A549 (cell line): ENCODE measurements around the gene SMAP1. TPM values are rescaled to one million over a fixed set of nuclear protein-coding genes. Genes with fewer than 3 reads are reported as not detected.

Experiments
- ATAC-seq, 2 experiments: fragments of 200-7000 bp in 1 of 2; fragments of >200 bp in 1 of 2; cut with Nextera tagmentation in 1 of 2; cut with Tn5 transposase in 1 of 2; 3 replicates each; pipeline versions ENCODE4 v1.8.0 to v1.9.1; 2018 to 2020; ENCODE audit warnings: mild to moderate bottlenecking in 1 of 2, moderate library complexity in 1 of 2
- CTCF ChIA-PET: fragments of 300-600 bp; sonication (Branson Sonifier 250); formaldehyde crosslinking; extraction: SDS; loops from one replicate; lab custom pipeline; 2021; ENCODE audit warnings: antibody characterized with exemption, inconsistent platforms; lab: Yijun Ruan, JAX
- POLR2A ChIA-PET: fragments of 350-600 bp; formaldehyde crosslinking; extraction: SDS; loops from one replicate; lab custom pipeline; 2021; ENCODE audit warnings: antibody characterized with exemption, inconsistent platforms; lab: Yijun Ruan, JAX
- DNase-seq, 2 experiments: peaks; one replicate each; pipeline versions ENCODE4 v3.0.0 to v3.0.0-alpha.2; 2011 to 2016; ENCODE audit warnings: low read depth in 1 of 2, low spot score in 1 of 2
- FAIRE-seq: peaks from 2 replicates; lab custom pipeline; 2011; peaks lifted over from hg19 to GRCh38; lab: Jason Lieb, UNC
- H3K27ac ChIP-seq, 2 experiments: fragments of >200 bp; sonication (Bioruptor Twin); formaldehyde crosslinking; 3 replicates each; pipeline ENCODE4 v1.5.1; 2016 to 2017
- H3K4me1 ChIP-seq: fragments of >200 bp; sonication (Bioruptor Twin); formaldehyde crosslinking; 3 replicates; pipeline ENCODE4 v1.6.1; 2016
- H3K4me2 ChIP-seq: fragments of >200 bp; sonication (Bioruptor Twin); formaldehyde crosslinking; 3 replicates; pipeline ENCODE4 v1.6.1; 2016
- H3K4me3 ChIP-seq: fragments of >200 bp; sonication (Bioruptor Twin); formaldehyde crosslinking; 3 replicates; pipeline ENCODE4 v1.5.1; 2016
- H3K9me3 ChIP-seq: fragments of >200 bp; sonication (Bioruptor Twin); formaldehyde crosslinking; 3 replicates; pipeline ENCODE4 v1.6.1; 2016
- CEBPB ChIP-seq, 2 experiments: fragments of >200 bp in 1 of 2; sonication (Bioruptor Twin) in 1 of 2; formaldehyde crosslinking in 1 of 2; IDR thresholded peaks; 2 replicates each; pipeline ENCODE4 v1.6.1; 2012 to 2016
- CHD2 ChIP-seq: fragments of 150-350 bp; IDR thresholded peaks from 2 replicates; pipeline ENCODE4 v1.6.1; 2014; ENCODE audit warnings: low read length; ENCODE audit not compliant: partially characterized antibody
- EHMT2 ChIP-seq: fragments of 200-600 bp; sonication (generic); IDR thresholded peaks from 2 replicates; pipeline ENCODE4 v1.6.1; 2016; ENCODE audit warnings: antibody characterized with exemption, low read depth, mild to moderate bottlenecking, moderate library complexity
- ELK1 ChIP-seq: fragments of 150-350 bp; IDR thresholded peaks from 2 replicates; pipeline ENCODE4 v1.6.1; 2014; ENCODE audit warnings: low read depth, mild to moderate bottlenecking, low read length
- EP300 ChIP-seq, 2 experiments: fragments of >200 bp; sonication (Bioruptor Twin); formaldehyde crosslinking; IDR thresholded peaks; 2 replicates in 1 of 2; 3 replicates in 1 of 2; pipeline ENCODE4 v1.6.1; 2016 to 2017
- FOSL2 ChIP-seq, 2 experiments: fragments of 450-650 bp in 1 of 2; fragments of >200 bp in 1 of 2; sonication (Bioruptor Twin) in 1 of 2; formaldehyde crosslinking; IDR thresholded peaks; 2 replicates each; pipeline versions ENCODE4 v1.5.0 to v1.6.1; 2016 to 2020; ENCODE audit warnings: mild to moderate bottlenecking in 1 of 2, moderate library complexity in 1 of 2
- FOXS1 ChIP-seq: fragments of 250-450 bp; sonication (Bioruptor Pico); IDR thresholded peaks from 2 replicates; pipeline ENCODE4 v1.5.0; 2020; ENCODE audit warnings: mild to moderate bottlenecking, moderate library complexity
- HEYL ChIP-seq: fragments of 250-450 bp; sonication (Bioruptor Pico); IDR thresholded peaks from 2 replicates; pipeline ENCODE4 v1.8.0; 2021; ENCODE audit warnings: mild to moderate bottlenecking, moderate library complexity
- HOXB5 ChIP-seq: fragments of 250-450 bp; sonication (Bioruptor Pico); IDR thresholded peaks from 2 replicates; pipeline ENCODE4 v1.5.0; 2020; ENCODE audit warnings: mild to moderate bottlenecking, moderate library complexity
- JUN ChIP-seq, 2 experiments: fragments of >200 bp; sonication (Bioruptor Twin); formaldehyde crosslinking; IDR thresholded peaks; 2 replicates in 1 of 2; 3 replicates in 1 of 2; pipeline ENCODE4 v1.6.1; 2016 to 2017
- NFE2L2 ChIP-seq: fragments of 150-350 bp; conservative IDR thresholded peaks from 2 replicates; pipeline ENCODE4 v1.6.1; 2014; ENCODE audit warnings: low read length
- PBX3 ChIP-seq: IDR thresholded peaks from 2 replicates; pipeline ENCODE4 v1.6.1; 2012
- PHF8 ChIP-seq: fragments of 200-600 bp; sonication (generic); IDR thresholded peaks from 2 replicates; pipeline ENCODE4 v1.6.1; 2016; ENCODE audit warnings: low read depth, mild to moderate bottlenecking, antibody characterized with exemption, moderate library complexity, borderline replicate concordance
- POLR2A ChIP-seq: IDR thresholded peaks from 2 replicates; pipeline ENCODE4 v1.6.1; 2012; ENCODE audit warnings: mild to moderate bottlenecking, low read length
- RFX5 ChIP-seq: fragments of 450-650 bp; IDR thresholded peaks from 2 replicates; pipeline ENCODE4 v1.7.1; 2014; ENCODE audit warnings: antibody characterized with exemption, mild to moderate bottlenecking, moderate library complexity
- SMC3 ChIP-seq: fragments of >200 bp; sonication (Bioruptor Twin); formaldehyde crosslinking; IDR thresholded peaks from 3 replicates; pipeline ENCODE4 v1.6.1; 2018; ENCODE audit warnings: inconsistent platforms
- TFCP2L1 ChIP-seq: fragments of 250-450 bp; sonication (Bioruptor Pico); IDR thresholded peaks from 2 replicates; pipeline ENCODE4 v1.5.0; 2021; ENCODE audit warnings: mild to moderate bottlenecking
- TP53 ChIP-seq: fragments of 250-450 bp; sonication (Bioruptor Pico); IDR thresholded peaks from 2 replicates; pipeline ENCODE4 v1.5.0; 2021; ENCODE audit warnings: mild to moderate bottlenecking, moderate library complexity
- ZNF302 ChIP-seq: fragments of 250-450 bp; sonication (Bioruptor Pico); IDR thresholded peaks from 2 replicates; pipeline ENCODE4 v1.9.0; 2021; ENCODE audit warnings: inconsistent platforms, mild to moderate bottlenecking, moderate library complexity
- ZSCAN20 ChIP-seq: fragments of 250-450 bp; sonication (Bioruptor Pico); IDR thresholded peaks from 2 replicates; pipeline ENCODE4 v1.8.0; 2022; ENCODE audit warnings: mild to moderate bottlenecking, moderate library complexity
- WGBS: methylation state at CpG from one replicate; pipeline ENCODE4 v1.1.6; 2017; ENCODE audit errors: missing lambda C conversion rate; 5-methylcytosine and 5-hydroxymethylcytosine counted together
- polyA plus RNA-seq, 4 experiments: library from polyadenylated mRNA; depleted of rRNA in 3 of 4; stranded (reverse); fragments of >200 nt; fragmentation: RNase III in 1 of 4; extraction: RNeasy Plus Mini Kit Qiagen cat#74134 plus additional on column Dnase treatment in 1 of 4; gene quantifications; 2 replicates in 3 of 4; 3 replicates in 1 of 4; pipeline ENCODE4 v1.2.3, GENCODE V29; 2011 to 2017
- TF ChIP-seq, protein P1 (sequence below): fragments of 200-600 bp; sonication (generic); IDR thresholded peaks from 2 replicates; pipeline ENCODE4 v1.6.1; 2016; ENCODE audit warnings: antibody characterized with exemption, mild to moderate bottlenecking, moderate library complexity
- TF ChIP-seq, protein P2 (sequence below): fragments of >200 bp; sonication (Bioruptor Twin); formaldehyde crosslinking; IDR thresholded peaks from 2 replicates; pipeline ENCODE4 v1.6.1; 2016
- TF ChIP-seq, protein P3 (sequence below): fragments of 250-450 bp; sonication (Bioruptor Pico); IDR thresholded peaks from 2 replicates; pipeline ENCODE4 v1.5.0; 2021; ENCODE audit warnings: mild to moderate bottlenecking, moderate library complexity, borderline replicate concordance

The SMAP1 gene
- polyA plus RNA-seq, 2 of the 4 experiments (the other 2 are of a cell fraction), result 15.6 to 27.8 TPM

GRCh38 chr6:70700922-70701876 is 33.5 kb downstream of the SMAP1 start:
- FAIRE-seq (no peak), ATAC-seq (no peak), DNase-seq (no peak)
- Histone ChIP-seq H3K9me3 (no peaks in the 10 kb centered on the region), H3K4me3 (no peak overlapping the region), H3K4me1 (no peaks in the 10 kb centered on the region), H3K27ac (no peak overlapping the region), H3K4me2 (no peak overlapping the region)
- TF ChIP-seq RFX5 (no peak), NFE2L2 (no peak), FOXS1 (CRISPR knock-in tag) (no peak), TFCP2L1 (CRISPR knock-in tag) (no peak), JUN (IDR thresholded peaks at IDR 0.05) (no peak)
- ChIA-PET CTCF (interaction anchor here (0.7 to 2.9 kb wide), 4 partner anchors 15 to 184 kb away, joined by 3 to 11 read pairs (median 5); no protein-coding TSS in a partner anchor), POLR2A (no interaction called here)
- 81% methylated on average over 8 of the region's 10 CpGs for WGBS

GRCh38 chr6:70705772-70706171 is 38.1 kb downstream of the SMAP1 start:
- no peak for TF ChIP-seq POLR2A
- no peak for TF ChIP-seq EHMT2
- no peak for TF ChIP-seq FOXS1 (CRISPR knock-in tag)
- TF ChIP-seq TP53 (CRISPR knock-in tag), result no peak
- TF ChIP-seq CHD2, result no peak
- TF ChIP-seq, protein P1, sequence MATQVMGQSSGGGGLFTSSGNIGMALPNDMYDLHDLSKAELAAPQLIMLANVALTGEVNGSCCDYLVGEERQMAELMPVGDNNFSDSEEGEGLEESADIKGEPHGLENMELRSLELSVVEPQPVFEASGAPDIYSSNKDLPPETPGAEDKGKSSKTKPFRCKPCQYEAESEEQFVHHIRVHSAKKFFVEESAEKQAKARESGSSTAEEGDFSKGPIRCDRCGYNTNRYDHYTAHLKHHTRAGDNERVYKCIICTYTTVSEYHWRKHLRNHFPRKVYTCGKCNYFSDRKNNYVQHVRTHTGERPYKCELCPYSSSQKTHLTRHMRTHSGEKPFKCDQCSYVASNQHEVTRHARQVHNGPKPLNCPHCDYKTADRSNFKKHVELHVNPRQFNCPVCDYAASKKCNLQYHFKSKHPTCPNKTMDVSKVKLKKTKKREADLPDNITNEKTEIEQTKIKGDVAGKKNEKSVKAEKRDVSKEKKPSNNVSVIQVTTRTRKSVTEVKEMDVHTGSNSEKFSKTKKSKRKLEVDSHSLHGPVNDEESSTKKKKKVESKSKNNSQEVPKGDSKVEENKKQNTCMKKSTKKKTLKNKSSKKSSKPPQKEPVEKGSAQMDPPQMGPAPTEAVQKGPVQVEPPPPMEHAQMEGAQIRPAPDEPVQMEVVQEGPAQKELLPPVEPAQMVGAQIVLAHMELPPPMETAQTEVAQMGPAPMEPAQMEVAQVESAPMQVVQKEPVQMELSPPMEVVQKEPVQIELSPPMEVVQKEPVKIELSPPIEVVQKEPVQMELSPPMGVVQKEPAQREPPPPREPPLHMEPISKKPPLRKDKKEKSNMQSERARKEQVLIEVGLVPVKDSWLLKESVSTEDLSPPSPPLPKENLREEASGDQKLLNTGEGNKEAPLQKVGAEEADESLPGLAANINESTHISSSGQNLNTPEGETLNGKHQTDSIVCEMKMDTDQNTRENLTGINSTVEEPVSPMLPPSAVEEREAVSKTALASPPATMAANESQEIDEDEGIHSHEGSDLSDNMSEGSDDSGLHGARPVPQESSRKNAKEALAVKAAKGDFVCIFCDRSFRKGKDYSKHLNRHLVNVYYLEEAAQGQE, result no peak
- no peak for TF ChIP-seq ZSCAN20 (CRISPR knock-in tag)
- TF ChIP-seq ZNF302 (CRISPR knock-in tag), result no peak
- no peak for TF ChIP-seq PBX3
- TF ChIP-seq EP300 (IDR thresholded peaks at IDR 0.05), result no peak
- TF ChIP-seq CEBPB (IDR thresholded peaks at IDR 0.05), result no peak
- no peak for TF ChIP-seq ELK1
- no peak for TF ChIP-seq PHF8
- no peak for TF ChIP-seq HEYL
- TF ChIP-seq FOSL2 (IDR thresholded peaks at IDR 0.05), result no peak
- no peak for TF ChIP-seq FOSL2 (CRISPR knock-in tag; IDR thresholded peaks at IDR 0.05)
- TF ChIP-seq HOXB5 (CRISPR knock-in tag), result no peak
- TF ChIP-seq, protein P2, sequence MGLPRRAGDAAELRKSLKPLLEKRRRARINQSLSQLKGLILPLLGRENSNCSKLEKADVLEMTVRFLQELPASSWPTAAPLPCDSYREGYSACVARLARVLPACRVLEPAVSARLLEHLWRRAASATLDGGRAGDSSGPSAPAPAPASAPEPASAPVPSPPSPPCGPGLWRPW, result no peak
- TF ChIP-seq, protein P3, sequence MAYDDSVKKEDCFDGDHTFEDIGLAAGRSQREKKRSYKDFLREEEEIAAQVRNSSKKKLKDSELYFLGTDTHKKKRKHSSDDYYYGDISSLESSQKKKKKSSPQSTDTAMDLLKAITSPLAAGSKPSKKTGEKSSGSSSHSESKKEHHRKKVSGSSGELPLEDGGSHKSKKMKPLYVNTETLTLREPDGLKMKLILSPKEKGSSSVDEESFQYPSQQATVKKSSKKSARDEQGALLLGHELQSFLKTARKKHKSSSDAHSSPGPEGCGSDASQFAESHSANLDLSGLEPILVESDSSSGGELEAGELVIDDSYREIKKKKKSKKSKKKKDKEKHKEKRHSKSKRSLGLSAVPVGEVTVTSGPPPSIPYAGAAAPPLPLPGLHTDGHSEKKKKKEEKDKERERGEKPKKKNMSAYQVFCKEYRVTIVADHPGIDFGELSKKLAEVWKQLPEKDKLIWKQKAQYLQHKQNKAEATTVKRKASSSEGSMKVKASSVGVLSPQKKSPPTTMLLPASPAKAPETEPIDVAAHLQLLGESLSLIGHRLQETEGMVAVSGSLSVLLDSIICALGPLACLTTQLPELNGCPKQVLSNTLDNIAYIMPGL, result no peak
- TF ChIP-seq SMC3, result no peak
- FAIRE-seq, result no peak

More at GRCh38 chr6:70705772-70706171, 38.1 kb downstream of the SMAP1 start:
- Histone ChIP-seq H3K4me3 (no peak overlapping the region), H3K4me1 (peaks cover 4% of the 10 kb centered on the region; the same call in 2 of the 3 replicates), H3K9me3 (no peaks in the 10 kb centered on the region), H3K4me2 (no peak overlapping the region), H3K27ac (no peak overlapping the region)
- CTCF ChIA-PET, result interaction anchor here (1.2 to 2.0 kb wide), 2 partner anchors 179 to 180 kb away, joined by 4 to 12 read pairs; no protein-coding TSS in a partner anchor
- DNase-seq (no peak), ATAC-seq (no peak)
- 93% methylated on average over 2 of the region's 2 CpGs for WGBS
- POLR2A ChIA-PET, result no interaction called here
